Stimulated activated naive CD8-positive, alpha-beta T cell treated with anti-CD3 and anti-CD28 coated beads, Interleukin-15, amount 100 ng/mL, for 72 hours (primary cell): ENCODE results near the gene RSPH1.

ENCODE experiments used
- ATAC-seq: fragments of 150-1000 bp; cut with Tn5 transposase; 2 replicates; pipeline ENCODE4 v1.10.0; 2021; ENCODE audit warnings: mild to moderate bottlenecking, moderate library complexity
- DNase-seq, 2 donors: peaks; one replicate each; pipeline ENCODE4 v3.0.0; 2021 to 2022
- H3K27ac Mint-ChIP-seq, 2 donors: one replicate each; pipeline ENCODE4 v1.8.0; 2022; ENCODE audit warnings: mild to moderate bottlenecking in 2 of 2, mixed read lengths in 2 of 2, moderate library complexity in 2 of 2
- H3K27me3 Mint-ChIP-seq: one replicate; pipeline ENCODE4 v1.8.0; 2022; ENCODE audit warnings: mixed read lengths
- H3K4me1 Mint-ChIP-seq: one replicate; pipeline ENCODE4 v1.8.0; 2022; ENCODE audit warnings: mild to moderate bottlenecking, mixed read lengths
- H3K4me3 Mint-ChIP-seq, 2 donors: one replicate each; pipeline ENCODE4 v1.8.0; 2022; ENCODE audit warnings: mild to moderate bottlenecking in 2 of 2, mixed read lengths in 2 of 2, moderate library complexity in 1 of 2
- H3K9me3 Mint-ChIP-seq, 2 donors: one replicate each; pipeline ENCODE4 v1.8.0; 2022; ENCODE audit warnings: mixed read lengths in 2 of 2

Gene RSPH1

GRCh38 chr21:42496120-42496838 is at the start of gene RSPH1:
Gene RSPH1, minus strand, starts transcription at chr21:42496224. Its CDS starts 38 bp downstream, at chr21:42496186.
- H3K9me3 Mint-ChIP-seq, result no peaks in the 10 kb centered on the region
- peak within 1 kb of the TSS; percentile 86 to 90 for H3K27ac Mint-ChIP-seq
- no peaks in the 10 kb centered on the region for H3K27me3 Mint-ChIP-seq
- H3K4me1 Mint-ChIP-seq, result peaks cover 19% of the 10 kb centered on the region
- DNase-seq (peak; percentile 98 to 99), ATAC-seq (peak; percentile 99)
- H3K4me3 Mint-ChIP-seq, result peak within 1 kb of the TSS; percentile 83 to 88

- peaks cover 18% of the 10 kb centered on the region for H3K4me1 Mint-ChIP-seq
- H3K4me3 Mint-ChIP-seq, result no peak overlapping the region
- H3K9me3 Mint-ChIP-seq, result no peaks in the 10 kb centered on the region
- peak overlapping the region in 1 of 2 donors; percentile 54 for H3K27ac Mint-ChIP-seq
- no peak for ATAC-seq
- DNase-seq, result no peak
- no peaks in the 10 kb centered on the region for H3K27me3 Mint-ChIP-seq
These were observed 49.7 kb upstream of the RSPH1 start for GRCh38 chr21:42545745-42546144.

GRCh38 chr21:42545317-42545716 is 49.3 kb upstream of the RSPH1 start:
- Mint-ChIP-seq H3K9me3 (no peaks in the 10 kb centered on the region), H3K4me1 (peaks cover 18% of the 10 kb centered on the region), H3K4me3 (no peak overlapping the region), H3K27me3 (no peaks in the 10 kb centered on the region), H3K27ac (peak overlapping the region in 1 of 2 donors; percentile 71)
- ATAC-seq (no peak), DNase-seq (no peak)

GRCh38 chr21:42544544-42544943 is 48.5 kb upstream of the RSPH1 start:
- no peak overlapping the region for H3K4me3 Mint-ChIP-seq
- no peaks in the 10 kb centered on the region for H3K9me3 Mint-ChIP-seq
- no peak overlapping the region for H3K27ac Mint-ChIP-seq
- no peak for DNase-seq
- no peak for ATAC-seq
- peaks cover 18% of the 10 kb centered on the region for H3K4me1 Mint-ChIP-seq
- H3K27me3 Mint-ChIP-seq, result no peaks in the 10 kb centered on the region

GRCh38 chr21:42543106-42543847 is 47.3 kb upstream of the RSPH1 start:
- H3K27me3 Mint-ChIP-seq, result no peaks in the 10 kb centered on the region
- DNase-seq (no peak), ATAC-seq (no peak)
- no peak overlapping the region for H3K4me3 Mint-ChIP-seq
- H3K9me3 Mint-ChIP-seq, result no peaks in the 10 kb centered on the region
- H3K4me1 Mint-ChIP-seq, result peaks cover 13% of the 10 kb centered on the region
- H3K27ac Mint-ChIP-seq, result no peak overlapping the region

GRCh38 chr21:42542596-42542995 is 46.6 kb upstream of the RSPH1 start:
- Mint-ChIP-seq H3K27ac (no peak overlapping the region), H3K4me1 (peaks cover 12% of the 10 kb centered on the region), H3K9me3 (no peaks in the 10 kb centered on the region), H3K27me3 (no peaks in the 10 kb centered on the region), H3K4me3 (no peak overlapping the region)
- ATAC-seq (no peak), DNase-seq (no peak)

GRCh38 chr21:42542196-42542595 is 46.2 kb upstream of the RSPH1 start:
- Mint-ChIP-seq H3K27me3 (no peaks in the 10 kb centered on the region), H3K9me3 (no peaks in the 10 kb centered on the region), H3K27ac (no peak overlapping the region), H3K4me3 (no peak overlapping the region), H3K4me1 (peaks cover 13% of the 10 kb centered on the region)
- ATAC-seq (no peak), DNase-seq (no peak)

- Mint-ChIP-seq H3K27ac (no peak overlapping the region), H3K9me3 (no peaks in the 10 kb centered on the region), H3K27me3 (no peaks in the 10 kb centered on the region), H3K4me1 (peaks cover 19% of the 10 kb centered on the region), H3K4me3 (no peak overlapping the region)
- no peak for DNase-seq
- ATAC-seq, result no peak
These were observed 45.6 kb upstream of the RSPH1 start for GRCh38 chr21:42541618-42542017.

- Mint-ChIP-seq H3K27me3 (no peaks in the 10 kb centered on the region), H3K9me3 (no peaks in the 10 kb centered on the region)
- ATAC-seq, result no peak
These were observed 45.1 kb upstream of the RSPH1 start for GRCh38 chr21:42541174-42541573.

GRCh38 chr21:42540396-42540795 is 44.4 kb upstream of the RSPH1 start:
- DNase-seq (no peak), ATAC-seq (no peak)
- Mint-ChIP-seq H3K27me3 (no peaks in the 10 kb centered on the region), H3K9me3 (no peaks in the 10 kb centered on the region), H3K4me3 (no peak overlapping the region), H3K4me1 (peaks cover 22% of the 10 kb centered on the region), H3K27ac (no peak overlapping the region)

More at GRCh38 chr21:42541174-42541573, 45.1 kb upstream of the RSPH1 start:
- DNase-seq, result no peak
- peaks cover 19% of the 10 kb centered on the region for H3K4me1 Mint-ChIP-seq
- H3K27ac Mint-ChIP-seq, result no peak overlapping the region
- H3K4me3 Mint-ChIP-seq, result no peak overlapping the region

GRCh38 chr21:42539931-42540343 is 43.9 kb upstream of the RSPH1 start:
- Mint-ChIP-seq H3K9me3 (no peaks in the 10 kb centered on the region), H3K4me3 (no peak overlapping the region), H3K27ac (no peak overlapping the region), H3K27me3 (no peaks in the 10 kb centered on the region), H3K4me1 (peaks cover 22% of the 10 kb centered on the region)
- ATAC-seq, result no peak
- no peak for DNase-seq

- Mint-ChIP-seq H3K27ac (no peak overlapping the region), H3K4me3 (no peak overlapping the region), H3K9me3 (no peaks in the 10 kb centered on the region), H3K27me3 (no peaks in the 10 kb centered on the region), H3K4me1 (peaks cover 23% of the 10 kb centered on the region)
- ATAC-seq (no peak), DNase-seq (no peak)
These were observed 43.3 kb upstream of the RSPH1 start for GRCh38 chr21:42539342-42539741.

GRCh38 chr21:42538479-42539275 is 42.7 kb upstream of the RSPH1 start:
- Mint-ChIP-seq H3K27me3 (no peaks in the 10 kb centered on the region), H3K4me1 (peaks cover 29% of the 10 kb centered on the region), H3K9me3 (no peaks in the 10 kb centered on the region), H3K27ac (peak overlapping the region in 1 of 2 donors; percentile 42), H3K4me3 (no peak overlapping the region)
- no peak for DNase-seq
- no peak for ATAC-seq

GRCh38 chr21:42537106-42537742 is 41.2 kb upstream of the RSPH1 start:
- peaks cover 34% of the 10 kb centered on the region for H3K4me1 Mint-ChIP-seq
- H3K4me3 Mint-ChIP-seq, result no peak overlapping the region
- H3K27ac Mint-ChIP-seq, result no peak overlapping the region
- peak; percentile 83 for ATAC-seq
- H3K9me3 Mint-ChIP-seq, result no peaks in the 10 kb centered on the region
- no peaks in the 10 kb centered on the region for H3K27me3 Mint-ChIP-seq
- DNase-seq, result peak; percentile 16 to 27

- H3K9me3 Mint-ChIP-seq, result no peaks in the 10 kb centered on the region
- H3K4me1 Mint-ChIP-seq, result peaks cover 35% of the 10 kb centered on the region
- no peak overlapping the region for H3K4me3 Mint-ChIP-seq
- no peak for ATAC-seq
- no peak overlapping the region for H3K27ac Mint-ChIP-seq
- DNase-seq, result no peak
- H3K27me3 Mint-ChIP-seq, result no peaks in the 10 kb centered on the region
These were observed 40.6 kb upstream of the RSPH1 start for GRCh38 chr21:42536601-42537000.
